IMR-90 (cell line): ENCODE measurements around the gene DPYSL5.

Experiments used
- BHLHE40 ChIP-seq: fragments of 150-350 bp; IDR thresholded peaks from 2 replicates; pipeline ENCODE4 v1.6.1; 2016; ENCODE audit warnings: mild to moderate bottlenecking, low read depth, low read length
- CEBPB ChIP-seq: IDR thresholded peaks from 2 replicates; pipeline ENCODE4 v1.6.1; 2012; ENCODE audit warnings: low read depth, low read length, improper control_type of control experiment
- CTCF ChIP-seq: conservative IDR thresholded peaks from 2 replicates; pipeline ENCODE4 v1.5.1; 2012; ENCODE audit warnings: mild to moderate bottlenecking, low read depth, low read length, improper control_type of control experiment
- MAFK ChIP-seq: IDR thresholded peaks from 2 replicates; pipeline ENCODE4 v1.6.1; 2012; ENCODE audit warnings: low read depth, low read length, improper control_type of control experiment
- MXI1 ChIP-seq: IDR thresholded peaks from 2 replicates; pipeline ENCODE4 v1.6.1; 2012; ENCODE audit warnings: low read depth, mild to moderate bottlenecking, low read length, moderate library complexity, borderline replicate concordance
- NFE2L2 ChIP-seq: fragments of 150-350 bp; IDR thresholded peaks from 2 replicates; pipeline ENCODE4 v1.6.1; 2016; ENCODE audit warnings: low read depth, mild to moderate bottlenecking, low read length
- POLR2A ChIP-seq: IDR thresholded peaks from 2 replicates; pipeline ENCODE4 v1.6.1; 2012; ENCODE audit warnings: mild to moderate bottlenecking, low read depth, low read length
- RAD21 ChIP-seq: IDR thresholded peaks from 2 replicates; pipeline ENCODE4 v1.6.1; 2012; ENCODE audit warnings: low read length, improper control_type of control experiment
- RCOR1 ChIP-seq: IDR thresholded peaks from 2 replicates; pipeline ENCODE4 v1.6.1; 2012; ENCODE audit warnings: mild to moderate bottlenecking, low read length, improper control_type of control experiment; ENCODE audit not compliant: insufficient replicate concordance
- RFX5 ChIP-seq: IDR thresholded peaks from 2 replicates; pipeline ENCODE4 v1.8.0; 2012; ENCODE audit warnings: low read depth, mild to moderate bottlenecking, low read length, moderate library complexity
- SMC3 ChIP-seq: fragments of 150-350 bp; IDR thresholded peaks from 2 replicates; pipeline ENCODE4 v1.6.1; 2016; ENCODE audit warnings: low read depth, mild to moderate bottlenecking, antibody characterized with exemption, low read length, moderate library complexity
- USF2 ChIP-seq: fragments of 150-350 bp; IDR thresholded peaks from 2 replicates; pipeline ENCODE4 v1.6.1; 2017; ENCODE audit warnings: mild to moderate bottlenecking, antibody characterized with exemption, low read length, low read depth
- TF ChIP-seq, protein P1 (sequence below): fragments of 150-350 bp; IDR thresholded peaks from 2 replicates; pipeline ENCODE4 v1.6.1; 2016; ENCODE audit warnings: low read depth, mild to moderate bottlenecking, low read length, moderate library complexity, borderline replicate concordance

- no peak for TF ChIP-seq RAD21
- no peak for TF ChIP-seq CTCF
- no peak for TF ChIP-seq POLR2A
- no peak for TF ChIP-seq SMC3
- TF ChIP-seq RCOR1 = no peak
- no peak for TF ChIP-seq MXI1
- no peak for TF ChIP-seq BHLHE40
- no peak for TF ChIP-seq MAFK
- TF ChIP-seq, protein P1, sequence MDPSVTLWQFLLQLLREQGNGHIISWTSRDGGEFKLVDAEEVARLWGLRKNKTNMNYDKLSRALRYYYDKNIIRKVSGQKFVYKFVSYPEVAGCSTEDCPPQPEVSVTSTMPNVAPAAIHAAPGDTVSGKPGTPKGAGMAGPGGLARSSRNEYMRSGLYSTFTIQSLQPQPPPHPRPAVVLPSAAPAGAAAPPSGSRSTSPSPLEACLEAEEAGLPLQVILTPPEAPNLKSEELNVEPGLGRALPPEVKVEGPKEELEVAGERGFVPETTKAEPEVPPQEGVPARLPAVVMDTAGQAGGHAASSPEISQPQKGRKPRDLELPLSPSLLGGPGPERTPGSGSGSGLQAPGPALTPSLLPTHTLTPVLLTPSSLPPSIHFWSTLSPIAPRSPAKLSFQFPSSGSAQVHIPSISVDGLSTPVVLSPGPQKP = no peak
- TF ChIP-seq CEBPB = no peak
- TF ChIP-seq NFE2L2 = no peak
- TF ChIP-seq USF2 = no peak
- TF ChIP-seq RFX5 = no peak
Measured at GRCh38 chr2:26998323-26998722, 150.4 kb downstream of the DPYSL5 start.
